Choroid plexus epithelial cell (primary cell): ENCODE results near the gene NUCB2.

Source experiments
- DNase-seq: peaks from one replicate; pipeline ENCODE4 v3.0.0-alpha.2; 2010; ENCODE audit warnings: low read depth
- H3K4me3 ChIP-seq: 2 replicates; pipeline ENCODE4 v1.5.1; 2011; ENCODE audit warnings: low read depth, mild to moderate bottlenecking, control low read depth, low read length, moderate library complexity
- CTCF ChIP-seq: conservative IDR thresholded peaks from 2 replicates; pipeline ENCODE4 v1.5.1; 2011; ENCODE audit warnings: low read depth, mild to moderate bottlenecking, control low read depth, inconsistent platforms, low read length, moderate library complexity

The NUCB2 gene

DNA sequence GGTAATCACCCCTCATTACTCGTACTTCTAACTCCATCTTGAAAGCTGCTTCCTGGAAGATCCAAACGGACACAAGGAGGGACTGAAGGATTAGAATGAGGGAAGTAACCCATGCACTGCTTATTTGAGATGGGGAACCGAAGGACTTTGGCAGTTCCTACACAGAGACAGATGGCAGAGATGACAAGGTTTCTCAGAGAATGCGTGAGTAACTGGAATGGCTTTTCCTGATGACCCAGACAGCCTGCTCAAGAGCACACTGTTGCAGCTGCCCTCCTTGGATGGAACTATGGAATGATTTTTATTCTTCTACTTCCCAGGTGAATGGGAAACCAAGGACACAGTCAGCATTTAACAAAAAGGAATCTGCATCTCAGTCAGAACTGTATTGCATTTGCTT, 104.6 kb downstream of the NUCB2 start:
- no peak for TF ChIP-seq CTCF
- H3K4me3 ChIP-seq, result no peak overlapping the region
- no peak for DNase-seq
